Mononuclear cell (primary cell): ENCODE measurements around the gene ZNF274. TPM values are rescaled to one million over a fixed set of nuclear protein-coding genes. Genes with fewer than 3 reads are reported as not detected.

ENCODE experiments used
- H3K27me3 ChIP-seq: 2 replicates; pipeline ENCODE4 v1.6.0; 2011; ENCODE audit warnings: low read length, control low read depth; ENCODE audit not compliant: insufficient read depth
- H3K4me1 ChIP-seq: 2 replicates; pipeline ENCODE4 v1.5.1; 2011; ENCODE audit warnings: mild to moderate bottlenecking, low read length, control low read depth; ENCODE audit not compliant: insufficient read depth
- H3K4me3 ChIP-seq: 2 replicates; pipeline ENCODE4 v1.5.1; 2011; ENCODE audit warnings: mild to moderate bottlenecking, low read length, moderate library complexity
- H3K9me3 ChIP-seq: 2 replicates; pipeline ENCODE4 v1.5.1; 2011; ENCODE audit warnings: low read depth, mild to moderate bottlenecking, control low read depth, low read length
- total RNA-seq: library from RNA; depleted of rRNA; stranded (reverse); fragments of >200 nt; gene quantifications from one replicate; pipeline ENCODE4 v1.2.3, GENCODE V29; 2012

The ZNF274 gene
- total RNA-seq, 1 donor: 61.1 TPM

GRCh38 chr19:58182577-58182988, 278 bp upstream of the ZNF274 start:
- Histone ChIP-seq H3K9me3 (peaks cover 56% of the 10 kb centered on the region), H3K4me3 (peak overlapping the region; percentile 78), H3K4me1 (peaks cover 15% of the 10 kb centered on the region), H3K27me3 (no peaks in the 10 kb centered on the region)

DNA sequence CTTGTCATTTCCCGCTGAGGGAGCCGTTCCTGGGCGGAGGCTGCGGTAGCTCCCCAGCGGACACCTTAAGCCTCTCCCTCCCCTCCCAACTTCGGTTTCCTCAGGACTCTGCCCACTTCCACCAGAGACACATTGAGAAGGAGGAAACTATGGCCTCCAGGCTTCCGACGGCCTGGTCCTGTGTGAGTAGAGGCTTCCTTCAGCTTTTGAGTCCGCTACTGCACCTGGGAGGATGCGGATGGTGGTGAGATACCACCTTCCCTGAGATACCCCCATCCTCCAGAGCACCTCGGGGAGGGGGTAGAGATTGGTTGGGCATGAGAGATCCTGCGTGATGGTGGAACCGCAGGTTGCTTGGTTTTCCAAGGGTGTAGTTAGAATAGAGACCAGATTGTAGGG, 955 bp downstream of the ZNF274 start:
- Histone ChIP-seq H3K4me1 (peaks cover 15% of the 10 kb centered on the region), H3K4me3 (peak overlapping the region; percentile 78), H3K9me3 (peaks cover 52% of the 10 kb centered on the region), H3K27me3 (no peaks in the 10 kb centered on the region)

- Histone ChIP-seq H3K4me3 (no peak overlapping the region), H3K4me1 (no peaks in the 10 kb centered on the region), H3K27me3 (no peaks in the 10 kb centered on the region), H3K9me3 (peaks cover 91% of the 10 kb centered on the region)
Observed at GRCh38 chr19:58196901-58197616, 14.2 kb downstream of the ZNF274 start.

DNA sequence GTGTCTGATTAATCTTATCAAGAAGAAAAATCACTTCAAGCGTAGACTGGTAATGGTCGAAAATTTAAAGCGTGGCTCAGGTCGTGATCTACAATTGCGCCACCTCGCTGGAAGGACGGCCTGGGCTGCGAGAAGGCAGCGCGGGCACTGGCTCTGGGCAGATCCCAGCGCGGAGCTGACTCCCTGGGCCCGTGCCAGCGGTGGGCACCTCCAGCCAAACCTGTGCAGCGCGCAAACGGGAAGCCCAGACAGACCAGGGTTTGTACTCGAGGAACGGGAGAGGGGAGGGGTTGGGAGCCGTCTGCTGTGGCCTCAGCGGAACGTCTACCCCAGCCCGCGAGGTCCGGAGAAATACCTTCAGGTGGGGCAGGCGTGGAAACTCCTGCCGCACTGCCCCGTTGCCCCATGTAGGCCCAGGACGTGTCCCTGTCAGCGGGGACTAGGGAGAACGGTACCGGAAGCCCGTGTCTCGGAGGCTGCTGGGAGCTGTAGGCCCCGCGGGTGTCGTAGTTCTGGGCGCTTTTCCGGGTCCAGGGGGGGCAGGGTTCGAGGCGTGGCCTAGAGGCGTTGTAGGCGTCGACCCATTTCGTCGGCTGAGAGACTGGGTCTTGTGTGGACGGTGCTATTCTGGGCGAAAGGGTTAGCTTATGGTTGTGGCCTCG, 21.1 kb downstream of the ZNF274 start:
- H3K4me3 ChIP-seq: no peak overlapping the region
- no peaks in the 10 kb centered on the region for H3K4me1 ChIP-seq
- H3K27me3 ChIP-seq: no peaks in the 10 kb centered on the region
- peaks cover 83% of the 10 kb centered on the region for H3K9me3 ChIP-seq

DNA sequence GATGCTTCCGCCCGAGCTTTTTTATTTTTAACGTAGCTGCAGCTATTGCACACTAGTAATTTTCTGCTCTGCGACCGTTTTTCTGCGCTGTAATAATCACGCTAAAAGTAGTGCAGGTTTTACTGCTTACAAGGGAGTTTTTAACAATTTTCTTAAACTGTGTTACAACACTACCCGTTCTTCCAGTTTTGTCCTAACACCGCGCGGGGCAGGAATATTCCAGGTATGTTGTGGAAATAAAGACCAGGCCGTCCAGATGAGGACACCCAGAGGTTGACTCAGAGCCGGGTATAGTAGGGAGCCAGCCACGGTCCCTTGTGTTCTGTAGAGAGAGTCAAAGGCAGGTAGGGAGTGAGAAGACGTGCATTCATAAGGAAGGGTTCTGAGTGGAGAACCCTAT, 21.7 kb downstream of the ZNF274 start:
- peaks cover 83% of the 10 kb centered on the region for H3K9me3 ChIP-seq
- no peaks in the 10 kb centered on the region for H3K4me1 ChIP-seq
- H3K27me3 ChIP-seq: no peaks in the 10 kb centered on the region
- H3K4me3 ChIP-seq: no peak overlapping the region

DNA sequence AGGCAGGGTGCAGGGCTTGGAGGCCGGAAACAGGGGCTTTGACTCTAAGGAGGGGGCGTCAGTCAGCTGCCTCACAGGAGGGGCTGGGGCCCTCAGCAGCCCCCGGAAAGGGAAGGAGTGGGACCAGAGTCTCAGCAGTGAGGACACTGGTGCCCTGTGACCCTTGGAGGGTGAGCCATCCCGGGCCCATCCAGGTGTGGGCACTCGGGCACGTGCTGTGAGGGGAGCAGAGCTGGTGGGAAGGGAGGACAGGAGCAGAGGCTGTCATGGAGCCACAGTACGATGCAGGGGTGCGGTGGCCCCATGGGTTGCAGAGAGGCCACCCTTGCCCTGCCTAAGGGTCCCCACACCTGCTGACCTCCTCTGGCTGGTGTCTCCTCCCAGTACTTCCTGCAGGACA, 26.7 kb downstream of the ZNF274 start:
- Histone ChIP-seq H3K4me1 (no peaks in the 10 kb centered on the region), H3K4me3 (no peak overlapping the region), H3K27me3 (no peaks in the 10 kb centered on the region), H3K9me3 (peaks cover 97% of the 10 kb centered on the region)

DNA sequence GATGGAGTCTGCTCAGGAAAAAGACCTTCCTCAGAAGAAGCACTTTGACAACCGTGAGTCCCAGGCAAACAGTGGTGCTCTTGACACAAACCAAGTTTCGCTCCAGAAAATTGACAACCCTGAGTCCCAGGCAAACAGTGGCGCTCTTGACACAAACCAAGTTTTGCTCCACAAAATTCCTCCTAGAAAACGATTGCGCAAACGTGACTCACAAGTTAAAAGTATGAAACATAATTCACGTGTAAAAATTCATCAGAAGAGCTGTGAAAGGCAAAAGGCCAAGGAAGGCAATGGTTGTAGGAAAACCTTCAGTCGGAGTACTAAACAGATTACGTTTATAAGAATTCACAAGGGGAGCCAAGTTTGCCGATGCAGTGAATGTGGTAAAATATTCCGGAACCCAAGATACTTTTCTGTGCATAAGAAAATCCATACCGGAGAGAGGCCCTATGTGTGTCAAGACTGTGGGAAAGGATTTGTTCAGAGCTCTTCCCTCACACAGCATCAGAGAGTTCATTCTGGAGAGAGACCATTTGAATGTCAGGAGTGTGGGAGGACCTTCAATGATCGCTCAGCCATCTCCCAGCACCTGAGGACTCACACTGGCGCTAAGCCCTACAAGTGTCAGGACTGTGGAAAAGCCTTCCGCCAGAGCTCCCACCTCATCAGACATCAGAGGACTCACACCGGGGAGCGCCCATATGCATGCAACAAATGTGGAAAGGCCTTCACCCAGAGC, 29.6 kb downstream of the ZNF274 start:
- no peaks in the 10 kb centered on the region for H3K4me1 ChIP-seq
- H3K27me3 ChIP-seq: no peaks in the 10 kb centered on the region
- no peak overlapping the region for H3K4me3 ChIP-seq
- H3K9me3 ChIP-seq: peaks cover 88% of the 10 kb centered on the region

GRCh38 chr19:58213075-58213369, 30.2 kb downstream of the ZNF274 start:
- no peak overlapping the region for H3K4me3 ChIP-seq

DNA sequence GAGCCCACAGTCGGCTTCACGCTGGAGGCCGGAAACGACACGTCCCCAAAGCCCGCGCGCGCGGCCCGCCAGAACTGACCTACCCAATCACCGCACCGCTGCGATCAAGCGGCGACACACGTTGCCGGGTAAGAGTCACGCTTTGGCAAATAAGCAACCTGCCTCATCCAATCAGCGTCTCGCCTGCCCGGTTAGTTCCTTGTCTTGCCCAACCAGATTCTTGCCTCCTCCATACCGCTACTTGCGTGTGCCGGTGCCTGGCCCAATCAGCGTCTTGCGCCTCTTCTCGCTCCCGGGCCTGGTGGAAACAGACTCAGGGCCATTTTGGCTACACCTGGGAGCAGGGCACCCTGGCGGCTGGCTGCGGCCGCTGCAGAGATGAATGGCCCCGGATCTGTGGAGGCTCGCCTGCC, 34.2 kb downstream of the ZNF274 start:
- Histone ChIP-seq H3K4me3 (no peak overlapping the region), H3K4me1 (no peaks in the 10 kb centered on the region), H3K9me3 (peaks cover 49% of the 10 kb centered on the region), H3K27me3 (no peaks in the 10 kb centered on the region)

More at GRCh38 chr19:58213075-58213369, 30.2 kb downstream of the ZNF274 start:
- no peaks in the 10 kb centered on the region for H3K4me1 ChIP-seq
- no peaks in the 10 kb centered on the region for H3K27me3 ChIP-seq
- peaks cover 83% of the 10 kb centered on the region for H3K9me3 ChIP-seq

DNA sequence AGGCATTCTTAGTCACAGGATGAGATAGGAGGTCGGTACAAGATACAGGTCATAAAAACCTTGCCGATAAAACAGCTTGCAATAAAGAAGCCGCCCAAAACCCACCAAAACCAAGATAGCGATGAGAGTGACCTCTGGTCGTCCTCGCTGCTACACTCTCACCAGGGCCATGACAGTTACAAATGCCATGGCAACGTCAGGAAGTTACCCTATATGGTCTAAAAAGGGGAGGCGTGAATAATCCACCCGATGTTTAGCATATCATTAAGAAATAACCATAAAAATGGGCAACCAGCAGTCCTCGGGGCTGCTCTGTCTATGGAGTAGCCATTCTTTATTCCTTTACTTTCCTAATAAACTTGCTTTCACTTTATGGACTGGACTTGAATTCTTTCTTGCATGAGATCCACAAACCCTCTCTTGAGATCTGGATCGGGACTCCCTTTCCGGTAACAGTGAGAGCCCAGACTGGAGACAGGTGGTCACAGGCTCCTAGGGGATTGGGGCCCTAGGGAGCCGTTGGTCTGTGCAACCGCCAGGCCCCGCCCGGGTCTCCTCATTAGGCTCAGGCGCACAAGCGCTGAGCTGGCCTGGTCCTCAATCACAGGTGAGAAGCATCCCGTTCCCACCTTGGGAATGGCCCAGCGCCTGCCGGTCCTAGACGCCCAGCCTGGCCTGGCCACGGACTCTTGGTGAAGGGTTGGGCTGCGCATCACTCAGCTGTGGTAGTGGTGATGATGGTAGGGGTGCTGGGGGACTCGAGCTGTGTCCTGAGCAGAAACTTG, 34.9 kb downstream of the ZNF274 start:
- Histone ChIP-seq H3K4me1 (no peaks in the 10 kb centered on the region), H3K27me3 (no peaks in the 10 kb centered on the region), H3K4me3 (no peak overlapping the region), H3K9me3 (peaks cover 42% of the 10 kb centered on the region)

GRCh38 chr19:58218899-58219298, 36.0 kb downstream of the ZNF274 start:
- Histone ChIP-seq H3K27me3 (no peaks in the 10 kb centered on the region), H3K4me1 (no peaks in the 10 kb centered on the region), H3K4me3 (no peak overlapping the region), H3K9me3 (peaks cover 31% of the 10 kb centered on the region)

DNA sequence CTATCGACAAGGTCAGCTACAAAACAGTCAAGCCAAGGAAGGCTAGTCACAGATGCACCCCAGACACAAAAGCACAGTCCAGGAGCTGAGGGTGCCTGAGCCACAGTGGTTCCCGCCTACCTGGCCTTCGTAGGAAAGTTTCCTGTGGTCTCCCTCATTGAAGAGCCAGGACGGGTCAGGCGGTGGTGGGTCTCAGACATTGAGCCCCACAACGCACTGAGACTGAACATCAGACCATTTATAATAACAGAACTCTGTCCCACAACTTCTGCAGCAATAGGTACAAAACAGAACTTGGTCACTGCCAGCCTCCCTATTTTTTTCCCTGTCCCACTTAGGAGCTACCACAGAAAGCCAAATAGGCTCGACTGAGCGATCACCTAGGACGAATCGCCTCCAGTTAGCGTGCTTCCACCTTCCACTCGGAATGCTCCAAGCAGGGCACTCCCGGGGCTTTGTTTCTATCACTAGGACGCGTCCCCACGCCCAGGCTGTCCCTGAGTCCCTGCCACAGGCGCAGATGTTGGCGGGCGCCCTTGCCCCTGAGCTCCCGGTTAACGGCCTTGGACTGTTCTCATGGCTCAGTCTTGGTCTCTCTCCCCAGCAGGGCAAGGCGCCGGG, 45.2 kb downstream of the ZNF274 start:
- Histone ChIP-seq H3K9me3 (peaks cover 6% of the 10 kb centered on the region), H3K4me1 (peaks cover 18% of the 10 kb centered on the region), H3K4me3 (peak overlapping the region; percentile 71), H3K27me3 (no peaks in the 10 kb centered on the region)

DNA sequence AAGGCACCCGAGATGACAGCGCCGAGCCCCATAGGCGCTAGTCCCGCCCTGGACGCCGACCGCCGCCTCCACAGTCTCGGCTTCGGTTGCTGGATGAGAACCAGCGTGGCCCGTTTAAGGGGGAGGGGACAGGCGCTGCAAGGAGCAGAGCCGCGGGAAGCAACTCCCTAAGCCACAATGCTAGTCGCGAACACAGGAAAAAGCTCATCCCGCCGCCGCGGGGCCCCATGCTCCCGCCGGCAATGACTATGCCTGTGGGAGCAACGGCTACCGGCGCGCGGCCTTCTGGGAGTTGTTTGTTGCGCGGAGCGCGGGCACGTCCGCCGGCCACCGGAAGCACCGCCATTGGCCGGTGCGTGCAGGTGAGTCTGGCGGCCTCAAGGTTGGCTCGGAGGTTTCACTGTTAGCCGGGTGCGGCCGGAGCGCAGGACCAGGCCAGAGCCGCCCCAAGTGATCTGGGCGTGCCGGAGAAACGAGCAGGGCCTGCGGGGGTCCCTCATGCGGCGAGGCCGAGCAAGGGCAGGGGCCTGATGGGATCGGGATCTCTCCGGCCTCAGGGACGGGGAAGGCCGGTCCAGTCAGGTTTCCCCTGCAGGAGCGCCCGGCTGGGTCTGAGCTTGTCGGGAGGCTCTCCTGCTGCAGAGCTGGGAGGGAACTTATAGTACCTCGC, 45.9 kb downstream of the ZNF274 start, which contains the start of gene ZNF544:
Gene ZNF544, plus strand, starts transcription at position 330 of the 670 bp plus-strand sequence. CDS start 15,110 bp downstream, outside the sequence.
- H3K4me1 ChIP-seq: peaks cover 18% of the 10 kb centered on the region
- H3K27me3 ChIP-seq: no peaks in the 10 kb centered on the region
- H3K9me3 ChIP-seq: peaks cover 6% of the 10 kb centered on the region
- peak within 1 kb of the TSS; percentile 71 for H3K4me3 ChIP-seq

DNA sequence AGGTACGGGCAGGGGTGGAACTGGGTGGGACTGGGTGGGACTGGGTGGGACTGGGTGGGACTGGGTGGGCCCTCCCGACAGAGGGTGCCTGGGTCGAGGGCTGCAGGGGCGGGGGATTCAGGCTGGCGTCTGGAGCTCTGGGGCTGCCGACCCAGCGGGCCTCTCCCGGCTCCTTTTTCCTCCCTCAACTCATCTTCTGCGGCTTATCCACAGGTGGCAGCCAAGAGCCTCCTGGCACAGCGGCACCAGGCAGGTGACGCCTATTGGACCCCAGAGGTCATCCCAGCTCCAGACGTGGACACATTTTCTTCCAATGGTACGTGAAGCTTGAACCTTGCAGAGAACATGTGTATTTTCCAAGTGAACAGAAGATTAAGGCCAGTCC, 46.4 kb downstream of the ZNF274 start:
- Histone ChIP-seq H3K27me3 (no peaks in the 10 kb centered on the region), H3K4me1 (peaks cover 18% of the 10 kb centered on the region), H3K4me3 (peak overlapping the region; percentile 71), H3K9me3 (peaks cover 6% of the 10 kb centered on the region)
